ENCODE measurements around the gene M1AP. TPM values are rescaled to one million over a fixed set of nuclear protein-coding genes. Genes with fewer than 3 reads are reported as not detected.

Gene M1AP
- total RNA-seq, 1 experiment from 2014 or later, result 0.11 TPM

DNA sequence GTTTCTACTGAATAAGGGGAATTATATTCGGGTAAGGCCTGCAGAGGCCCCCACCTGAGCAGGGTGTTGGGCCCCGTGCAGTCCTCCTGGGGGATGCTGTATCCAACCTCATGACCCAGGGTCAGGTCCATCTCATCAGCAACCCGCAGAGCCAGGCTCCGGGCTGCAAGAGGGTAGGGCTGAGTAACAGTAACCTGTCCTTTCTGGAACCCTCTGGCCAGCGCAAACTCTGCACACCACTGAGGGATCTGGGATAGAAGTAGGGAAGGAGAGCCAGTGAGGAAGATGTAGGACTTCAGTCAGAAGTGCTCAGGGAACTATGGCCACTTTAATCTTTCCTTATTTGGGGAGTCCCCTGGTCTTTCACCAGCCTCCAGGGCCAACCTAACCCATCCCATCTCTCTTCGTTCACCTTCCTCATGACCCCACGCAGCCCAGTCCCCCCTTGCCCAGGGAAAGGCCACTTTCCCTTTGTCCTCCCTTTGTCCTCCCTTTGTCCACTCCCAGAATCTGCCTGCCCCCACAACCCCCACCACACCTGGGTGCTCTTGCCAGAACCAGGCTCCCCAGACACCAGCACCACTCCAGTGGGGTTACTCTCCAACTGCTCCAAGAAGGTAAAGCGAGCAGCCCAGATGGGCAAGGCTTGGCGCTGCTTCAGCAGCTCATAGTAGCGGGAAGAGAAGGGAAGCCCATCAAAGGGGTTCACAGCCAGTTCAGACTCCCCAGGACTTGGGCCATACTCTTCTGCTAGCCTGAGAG is 123.0 kb downstream of the M1AP start:
- no peak for DNase-seq
- Histone ChIP-seq H3K4me3 (ENCODE audit: low read length) (no peak overlapping the region), H3K4me1 (ENCODE audit: low read length) (peaks cover 24% of the 10 kb centered on the region), H3K9ac (ENCODE audit: low read length) (no peak overlapping the region), H3K9me3 (ENCODE audit: low read length) (no peaks in the 10 kb centered on the region), H3K27me3 (ENCODE audit: low read length) (no peaks in the 10 kb centered on the region), H3K79me2 (ENCODE audit: low read length) (peaks cover 23% of the 10 kb centered on the region), H4K20me1 (ENCODE audit: insufficient read depth, low read depth, low read length) (peaks cover 13% of the 10 kb centered on the region; the same call in 1 of the 2 replicates), H3K27ac (ENCODE audit: low read length) (no peak overlapping the region), H2AFZ (ENCODE audit: low read length) (no peak overlapping the region), H3K36me3 (ENCODE audit: insufficient read depth, low read length) (peaks cover 31% of the 10 kb centered on the region), H3K9me2 (replicated peaks; ENCODE audit: insufficient read depth, low read length) (no peaks in the 10 kb centered on the region), H3K4me2 (ENCODE audit: low read depth, low read length, poor library complexity, severe bottlenecking) (no peak overlapping the region)

DNA sequence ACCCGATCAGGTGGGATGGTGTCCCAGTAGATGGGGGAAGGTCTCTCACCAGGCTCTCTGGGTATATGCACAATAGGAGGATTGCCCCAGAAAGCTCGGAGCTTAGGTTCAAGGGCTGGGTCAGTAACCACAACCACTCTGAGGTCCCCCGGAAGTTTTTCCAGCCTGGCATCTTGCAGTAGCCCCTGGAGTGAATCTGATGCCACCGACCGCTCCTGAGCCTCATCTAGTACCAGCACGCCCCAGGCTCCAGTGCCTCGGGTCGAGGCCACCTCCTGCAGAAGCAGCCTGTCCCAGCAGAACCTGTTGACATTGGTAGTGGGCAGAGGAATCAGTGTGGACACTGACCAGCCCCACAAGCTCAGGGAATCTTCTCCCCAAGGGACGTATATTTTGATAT is 124.1 kb downstream of the M1AP start:
- H3K27me3 ChIP-seq (ENCODE audit: low read length), result no peaks in the 10 kb centered on the region
- H3K9me3 ChIP-seq (ENCODE audit: low read length), result no peaks in the 10 kb centered on the region
- no peak overlapping the region for H3K9ac ChIP-seq (ENCODE audit: low read length)
- H3K79me2 ChIP-seq (ENCODE audit: low read length), result peaks cover 15% of the 10 kb centered on the region
- no peak overlapping the region for H3K27ac ChIP-seq (ENCODE audit: low read length)
- no peaks in the 10 kb centered on the region for H3K9me2 ChIP-seq (replicated peaks; ENCODE audit: insufficient read depth, low read length)
- no peak overlapping the region for H2AFZ ChIP-seq (ENCODE audit: low read length)
- peaks cover 24% of the 10 kb centered on the region for H3K4me1 ChIP-seq (ENCODE audit: low read length)
- peaks cover 13% of the 10 kb centered on the region; the same call in 1 of the 2 replicates for H4K20me1 ChIP-seq (ENCODE audit: insufficient read depth, low read depth, low read length)
- peaks cover 31% of the 10 kb centered on the region for H3K36me3 ChIP-seq (ENCODE audit: insufficient read depth, low read length)
- DNase-seq, result no peak
- H3K4me3 ChIP-seq (ENCODE audit: low read length), result no peak overlapping the region
- H3K4me2 ChIP-seq (ENCODE audit: low read depth, low read length, poor library complexity, severe bottlenecking), result no peak overlapping the region

DNA sequence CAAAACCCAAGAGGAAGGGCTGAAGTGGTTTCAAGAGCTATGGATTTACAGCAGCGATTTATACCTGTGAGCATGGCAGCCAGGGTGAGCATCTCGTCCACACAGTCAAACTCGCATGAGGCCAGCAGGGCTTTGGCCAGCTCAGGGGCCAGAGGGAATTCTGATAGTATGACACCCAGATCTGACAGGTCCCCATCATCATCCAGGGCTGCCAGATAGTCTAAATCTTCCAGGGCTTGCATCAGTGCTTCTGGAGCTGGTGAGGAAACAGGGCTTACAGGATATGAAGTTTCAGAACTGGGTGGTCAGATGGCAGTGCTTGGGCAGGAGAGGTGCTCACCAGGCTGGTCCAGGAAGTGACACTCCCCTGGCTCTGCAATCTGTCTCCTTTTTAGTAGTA is 125.6 kb downstream of the M1AP start:
- H3K36me3 ChIP-seq (ENCODE audit: insufficient read depth, low read length), result peaks cover 23% of the 10 kb centered on the region
- no peak overlapping the region for H3K4me2 ChIP-seq (ENCODE audit: low read depth, low read length, poor library complexity, severe bottlenecking)
- H4K20me1 ChIP-seq (ENCODE audit: insufficient read depth, low read depth, low read length), result peaks cover under 1% of the 10 kb centered on the region; the same call in 1 of the 2 replicates
- no peak overlapping the region for H3K9ac ChIP-seq (ENCODE audit: low read length)
- no peaks in the 10 kb centered on the region for H3K27me3 ChIP-seq (ENCODE audit: low read length)
- H3K4me3 ChIP-seq (ENCODE audit: low read length), result no peak overlapping the region
- H3K79me2 ChIP-seq (ENCODE audit: low read length), result peaks cover under 1% of the 10 kb centered on the region; the same call in 1 of the 2 replicates
- no peaks in the 10 kb centered on the region for H3K9me3 ChIP-seq (ENCODE audit: low read length)
- peaks cover 12% of the 10 kb centered on the region for H3K4me1 ChIP-seq (ENCODE audit: low read length)
- H3K9me2 ChIP-seq (replicated peaks; ENCODE audit: insufficient read depth, low read length), result no peaks in the 10 kb centered on the region
- no peak for DNase-seq
- no peak overlapping the region for H3K27ac ChIP-seq (ENCODE audit: low read length)
- H2AFZ ChIP-seq (ENCODE audit: low read length), result no peak overlapping the region

DNA sequence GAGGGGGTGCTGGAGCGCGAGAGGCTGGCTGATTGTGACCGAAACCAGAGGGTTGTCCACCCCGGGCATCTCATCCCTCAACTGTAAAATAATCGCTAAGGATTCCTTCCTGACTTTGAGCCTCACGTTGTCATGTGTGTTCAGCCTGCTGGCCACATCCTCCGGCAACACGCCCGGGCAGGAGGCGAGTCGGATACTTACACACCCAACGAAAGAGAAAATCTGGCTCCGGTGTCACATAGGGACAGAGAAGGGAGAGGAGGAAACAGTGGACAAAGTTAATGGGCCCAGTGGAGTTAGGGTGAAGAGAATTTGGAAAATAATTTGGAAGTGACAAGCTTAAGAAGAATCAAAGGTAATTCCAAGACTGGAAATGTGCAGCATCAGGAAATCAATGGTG is 131.5 kb downstream of the M1AP start:
- no peaks in the 10 kb centered on the region for H3K79me2 ChIP-seq (ENCODE audit: low read length)
- peaks cover 5% of the 10 kb centered on the region for H3K4me1 ChIP-seq (ENCODE audit: low read length)
- H3K9me2 ChIP-seq (replicated peaks; ENCODE audit: insufficient read depth, low read length), result no peaks in the 10 kb centered on the region
- H4K20me1 ChIP-seq (ENCODE audit: insufficient read depth, low read depth, low read length), result no peaks in the 10 kb centered on the region
- no peaks in the 10 kb centered on the region for H3K9me3 ChIP-seq (ENCODE audit: low read length)
- no peaks in the 10 kb centered on the region for H3K36me3 ChIP-seq (ENCODE audit: insufficient read depth, low read length)
- H3K4me2 ChIP-seq (ENCODE audit: low read depth, low read length, poor library complexity, severe bottlenecking), result no peak overlapping the region
- DNase-seq, result no peak
- H3K4me3 ChIP-seq (ENCODE audit: low read length), result no peak overlapping the region
- H3K27ac ChIP-seq (ENCODE audit: low read length), result no peak overlapping the region
- no peak overlapping the region for H3K9ac ChIP-seq (ENCODE audit: low read length)
- H2AFZ ChIP-seq (ENCODE audit: low read length), result no peak overlapping the region
- no peaks in the 10 kb centered on the region for H3K27me3 ChIP-seq (ENCODE audit: low read length)

DNA sequence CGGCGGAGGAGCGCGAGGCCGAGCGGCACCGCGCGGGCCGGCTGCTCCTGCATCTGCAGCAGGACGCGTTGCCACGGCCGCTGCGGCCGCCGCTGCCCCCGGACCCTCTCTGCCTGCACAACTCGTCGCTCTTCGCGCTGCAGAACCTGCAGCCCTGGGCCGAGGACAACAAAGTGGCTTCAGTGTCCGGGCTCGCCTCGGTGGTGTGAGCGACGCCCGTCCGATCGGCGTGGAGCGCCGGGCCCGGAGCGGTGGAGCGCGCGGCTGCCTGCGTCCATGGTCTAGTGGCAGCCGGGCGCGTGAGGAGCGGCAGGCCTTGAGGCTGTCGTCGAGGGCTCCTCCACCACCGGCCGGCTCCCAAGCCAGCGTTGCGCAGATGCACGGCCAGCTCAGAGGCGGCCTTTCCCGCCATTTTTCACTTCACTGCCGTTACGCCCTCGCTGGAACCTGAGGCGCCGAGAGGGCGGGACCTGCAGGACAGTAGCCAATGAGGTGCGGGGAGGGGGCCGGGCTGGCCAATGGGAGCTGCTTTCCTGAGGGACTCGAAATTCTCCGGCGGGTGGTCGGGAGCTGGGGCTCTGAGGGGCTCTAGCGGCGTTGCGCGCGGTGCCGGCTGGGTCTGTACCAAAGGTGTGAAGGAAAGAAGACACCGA is 132.0 kb downstream of the M1AP start:
- H3K27me3 ChIP-seq (ENCODE audit: low read length), result no peaks in the 10 kb centered on the region
- H2AFZ ChIP-seq (ENCODE audit: low read length), result no peak overlapping the region
- H3K79me2 ChIP-seq (ENCODE audit: low read length), result no peaks in the 10 kb centered on the region

DNA sequence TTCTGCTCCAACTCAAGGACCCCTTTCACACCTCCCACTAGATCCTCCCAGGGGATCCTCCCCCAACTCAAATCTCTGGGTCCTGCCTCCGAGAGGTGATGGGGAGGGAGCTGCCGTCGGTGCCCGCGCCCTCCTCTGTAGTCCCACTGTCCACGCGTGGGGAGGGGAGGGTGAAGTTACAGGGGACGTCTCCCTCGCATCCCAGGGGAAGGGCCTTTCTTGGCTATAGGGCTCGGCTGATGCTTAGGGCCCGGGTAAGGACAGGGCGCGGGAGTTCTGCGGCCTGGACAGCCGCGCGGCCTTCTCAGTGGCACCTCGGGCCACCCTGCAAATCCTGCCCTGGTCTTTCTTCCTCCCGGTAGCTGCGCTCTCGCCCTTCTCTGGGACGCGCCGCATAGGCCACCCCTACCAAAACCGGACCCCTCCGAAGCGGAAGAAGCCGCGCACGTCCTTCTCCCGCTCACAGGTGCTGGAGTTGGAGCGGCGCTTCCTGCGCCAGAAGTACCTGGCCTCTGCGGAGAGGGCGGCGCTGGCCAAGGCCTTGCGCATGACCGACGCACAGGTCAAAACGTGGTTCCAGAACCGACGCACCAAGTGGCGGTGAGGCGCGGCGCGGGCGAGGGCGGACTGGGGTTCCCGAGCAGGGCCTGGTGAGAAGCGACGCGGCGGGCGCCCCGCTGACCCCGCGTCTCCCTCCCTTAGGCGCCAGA is 132.7 kb downstream of the M1AP start:
- no peaks in the 10 kb centered on the region for H3K9me2 ChIP-seq (replicated peaks; ENCODE audit: insufficient read depth, low read length)
- no peaks in the 10 kb centered on the region for H3K79me2 ChIP-seq (ENCODE audit: low read length)
- no peak for DNase-seq
- no peaks in the 10 kb centered on the region for H4K20me1 ChIP-seq (ENCODE audit: insufficient read depth, low read depth, low read length)
- H3K9me3 ChIP-seq (ENCODE audit: low read length), result no peaks in the 10 kb centered on the region
- no peak overlapping the region for H3K4me2 ChIP-seq (ENCODE audit: low read depth, low read length, poor library complexity, severe bottlenecking)
- no peaks in the 10 kb centered on the region for H3K36me3 ChIP-seq (ENCODE audit: insufficient read depth, low read length)
- no peak overlapping the region for H3K27ac ChIP-seq (ENCODE audit: low read length)
- no peak overlapping the region for H3K9ac ChIP-seq (ENCODE audit: low read length)
- no peak overlapping the region for H3K4me3 ChIP-seq (ENCODE audit: low read length)
- H3K27me3 ChIP-seq (ENCODE audit: low read length), result no peaks in the 10 kb centered on the region
- H2AFZ ChIP-seq (ENCODE audit: low read length), result no peak overlapping the region
- H3K4me1 ChIP-seq (ENCODE audit: low read length), result peaks cover 5% of the 10 kb centered on the region

More for the DNA sequence above, 132.0 kb downstream of the M1AP start:
- Histone ChIP-seq H3K27ac (ENCODE audit: low read length) (no peak overlapping the region), H3K4me3 (ENCODE audit: low read length) (no peak overlapping the region), H3K9ac (ENCODE audit: low read length) (no peak overlapping the region), H3K9me3 (ENCODE audit: low read length) (no peaks in the 10 kb centered on the region), H4K20me1 (ENCODE audit: insufficient read depth, low read depth, low read length) (no peaks in the 10 kb centered on the region), H3K4me2 (ENCODE audit: low read depth, low read length, poor library complexity, severe bottlenecking) (no peak overlapping the region), H3K4me1 (ENCODE audit: low read length) (peaks cover 5% of the 10 kb centered on the region), H3K9me2 (replicated peaks; ENCODE audit: insufficient read depth, low read length) (no peaks in the 10 kb centered on the region), H3K36me3 (ENCODE audit: insufficient read depth, low read length) (no peaks in the 10 kb centered on the region)
- DNase-seq, result no peak

DNA sequence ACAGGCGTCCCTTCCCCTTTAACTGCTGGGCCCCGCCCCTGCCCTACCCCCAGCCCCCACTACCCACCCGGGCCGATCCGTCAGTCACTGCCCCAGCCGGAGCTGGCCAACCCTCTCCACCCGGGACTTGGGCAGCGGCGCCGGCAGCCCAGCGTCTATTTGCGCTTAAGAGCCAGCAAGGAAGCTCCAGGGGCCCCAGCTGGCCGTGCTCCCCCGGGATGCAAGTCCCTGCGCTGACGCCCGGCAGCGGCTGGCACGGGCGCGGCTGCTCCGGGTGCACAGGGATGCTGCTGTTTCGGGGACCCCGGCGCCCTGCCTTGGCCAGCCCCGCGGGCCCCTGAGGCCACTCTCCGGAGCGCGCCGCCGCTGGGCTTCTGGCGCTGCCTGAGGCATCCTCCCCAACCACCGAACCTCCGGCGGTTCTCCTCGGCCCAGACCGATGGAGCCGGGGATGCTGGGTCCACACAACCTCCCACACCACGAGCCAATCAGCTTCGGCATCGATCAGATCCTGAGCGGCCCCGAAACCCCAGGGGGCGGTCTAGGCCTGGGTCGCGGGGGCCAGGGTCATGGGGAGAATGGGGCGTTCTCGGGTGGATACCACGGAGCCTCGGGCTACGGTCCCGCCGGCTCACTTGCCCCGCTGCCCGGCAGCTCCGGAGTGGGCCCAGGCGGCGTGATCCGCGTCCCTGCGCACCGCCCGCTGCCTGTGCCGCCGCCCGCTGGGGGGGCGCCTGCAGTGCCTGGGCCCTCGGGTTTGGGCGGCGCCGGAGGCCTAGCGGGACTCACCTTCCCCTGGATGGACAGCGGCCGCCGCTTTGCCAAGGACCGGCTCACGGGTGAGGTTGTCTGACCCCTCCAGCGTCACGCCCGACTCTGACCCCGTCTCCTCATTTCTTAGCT is 133.5 kb downstream of the M1AP start, which contains the start of gene TLX2:
TSS of gene TLX2 (plus strand) at position 83 of the 903 bp plus-strand sequence. CDS start at position 440, 357 bp downstream.
- Histone ChIP-seq H3K36me3 (ENCODE audit: insufficient read depth, low read length) (no peaks in the 10 kb centered on the region), H3K4me1 (ENCODE audit: low read length) (peaks cover 5% of the 10 kb centered on the region), H3K9me2 (replicated peaks; ENCODE audit: insufficient read depth, low read length) (no peaks in the 10 kb centered on the region), H3K4me3 (ENCODE audit: low read length) (no peak within 1 kb of the TSS), H3K79me2 (ENCODE audit: low read length) (no peaks in the 10 kb centered on the region), H3K9ac (ENCODE audit: low read length) (no peak within 1 kb of the TSS), H2AFZ (ENCODE audit: low read length) (no peak within 1 kb of the TSS), H4K20me1 (ENCODE audit: insufficient read depth, low read depth, low read length) (no peaks in the 10 kb centered on the region), H3K27ac (ENCODE audit: low read length) (no peak within 1 kb of the TSS), H3K27me3 (ENCODE audit: low read length) (no peaks in the 10 kb centered on the region), H3K9me3 (ENCODE audit: low read length) (no peaks in the 10 kb centered on the region), H3K4me2 (ENCODE audit: low read depth, low read length, poor library complexity, severe bottlenecking) (peak within 1 kb of the TSS; percentile 27)
- DNase-seq, result no peak
